Parathyroid adenoma (tissue), 2 donors: Measurements from ENCODE around the gene EXOC4.

Experiments used
- H2AFZ ChIP-seq: fragments of 300-600 bp; sonication (generic); one replicate; pipeline ENCODE4 v1.7.0; 2017; ENCODE audit warnings: antibody characterized with exemption, mild to moderate bottlenecking
- H3K27ac ChIP-seq: fragments of 300-600 bp; sonication (generic); one replicate; pipeline ENCODE4 v1.7.0; 2017
- H3K27me3 ChIP-seq: fragments of 300-600 bp; sonication (generic); one replicate; pipeline ENCODE4 v1.7.0; 2017; ENCODE audit warnings: low read length; ENCODE audit not compliant: control insufficient read depth, insufficient read depth
- H3K36me3 ChIP-seq: fragments of 300-600 bp; sonication (generic); one replicate; pipeline ENCODE4 v1.7.0; 2017; ENCODE audit warnings: low read length; ENCODE audit not compliant: control insufficient read depth, insufficient read depth
- H3K4me1 ChIP-seq: fragments of 300-600 bp; sonication (generic); one replicate; pipeline ENCODE4 v1.7.0; 2017; ENCODE audit warnings: control low read depth
- H3K4me2 ChIP-seq: fragments of 300-600 bp; sonication (generic); one replicate; pipeline ENCODE4 v1.7.0; 2017; ENCODE audit warnings: low read length
- H3K4me3 ChIP-seq: fragments of 300-600 bp; sonication (generic); one replicate; pipeline ENCODE4 v1.7.0; 2017; ENCODE audit warnings: low read depth, low read length
- H3K79me2 ChIP-seq: fragments of 300-600 bp; sonication (generic); one replicate; pipeline ENCODE4 v1.7.0; 2017; ENCODE audit warnings: control low read depth
- H3K9ac ChIP-seq: fragments of 300-600 bp; sonication (generic); one replicate; pipeline ENCODE4 v1.7.0; 2017; ENCODE audit warnings: mild to moderate bottlenecking
- H3K9me3 ChIP-seq: fragments of 300-600 bp; sonication (generic); one replicate; pipeline ENCODE4 v1.7.0; 2017; ENCODE audit warnings: low read length; ENCODE audit not compliant: control insufficient read depth
- CTCF ChIP-seq: fragments of 300-600 bp; sonication (generic); IDR thresholded peaks from one replicate; pipeline ENCODE4 v1.7.0; 2017; ENCODE audit warnings: antibody characterized with exemption, mild to moderate bottlenecking
- donor health status: primary hyperparathyroidism.

EXOC4 gene

GRCh38 chr7:133556048-133556447, 303.2 kb downstream of the EXOC4 start:
- Histone ChIP-seq H3K9me3 (no peaks in the 10 kb centered on the region), H3K4me2 (no peak overlapping the region), H3K4me3 (no peak overlapping the region), H2AFZ (no peak overlapping the region), H3K27ac (no peak overlapping the region), H3K36me3 (no peaks in the 10 kb centered on the region), H3K4me1 (no peaks in the 10 kb centered on the region), H3K79me2 (no peaks in the 10 kb centered on the region), H3K27me3 (no peaks in the 10 kb centered on the region), H3K9ac (no peak overlapping the region)
- TF ChIP-seq CTCF, result no peak

- Histone ChIP-seq H3K9me3 (no peaks in the 10 kb centered on the region), H3K4me3 (no peak overlapping the region), H3K4me2 (no peak overlapping the region), H3K36me3 (no peaks in the 10 kb centered on the region), H3K9ac (no peak overlapping the region), H3K79me2 (no peaks in the 10 kb centered on the region), H3K27ac (no peak overlapping the region), H2AFZ (no peak overlapping the region), H3K27me3 (no peaks in the 10 kb centered on the region), H3K4me1 (no peaks in the 10 kb centered on the region)
- TF ChIP-seq CTCF, result no peak
Measured at GRCh38 chr7:133556553-133556952, 303.7 kb downstream of the EXOC4 start.

GRCh38 chr7:133560900-133561299, 308.0 kb downstream of the EXOC4 start:
- Histone ChIP-seq H3K27ac (no peak overlapping the region), H3K79me2 (no peaks in the 10 kb centered on the region), H3K27me3 (no peaks in the 10 kb centered on the region), H3K4me1 (no peaks in the 10 kb centered on the region), H3K36me3 (no peaks in the 10 kb centered on the region), H3K4me3 (no peak overlapping the region), H3K4me2 (no peak overlapping the region), H3K9ac (no peak overlapping the region), H3K9me3 (no peaks in the 10 kb centered on the region), H2AFZ (no peak overlapping the region)
- no peak for TF ChIP-seq CTCF

- Histone ChIP-seq H3K79me2 (no peaks in the 10 kb centered on the region), H3K27ac (no peak overlapping the region), H3K9ac (no peak overlapping the region), H3K4me1 (no peaks in the 10 kb centered on the region), H3K9me3 (no peaks in the 10 kb centered on the region), H3K36me3 (no peaks in the 10 kb centered on the region), H3K4me3 (no peak overlapping the region), H3K27me3 (no peaks in the 10 kb centered on the region), H2AFZ (no peak overlapping the region), H3K4me2 (no peak overlapping the region)
- TF ChIP-seq CTCF, result no peak
Measured at GRCh38 chr7:133561396-133561795, 308.5 kb downstream of the EXOC4 start.

- Histone ChIP-seq H3K4me3 (no peak overlapping the region), H3K9me3 (no peaks in the 10 kb centered on the region), H3K9ac (no peak overlapping the region), H2AFZ (no peak overlapping the region), H3K36me3 (no peaks in the 10 kb centered on the region), H3K27me3 (no peaks in the 10 kb centered on the region), H3K4me2 (no peak overlapping the region), H3K79me2 (no peaks in the 10 kb centered on the region), H3K27ac (no peak overlapping the region), H3K4me1 (no peaks in the 10 kb centered on the region)
- TF ChIP-seq CTCF, result no peak
Measured at GRCh38 chr7:133562621-133563020, 309.7 kb downstream of the EXOC4 start.
